Stomach (tissue), 4 donors: Measurements from ENCODE around the gene ERG.

Experiments
- POLR2A ChIP-seq, 4 donors: fragments of 450-650 bp; IDR thresholded peaks; one replicate each; pipeline ENCODE4 v1.6.1; 2016; ENCODE audit warnings: antibody characterized with exemption in 4 of 4, control low read depth in 2 of 4, mild to moderate bottlenecking in 1 of 4, moderate library complexity in 1 of 4
- POLR2AphosphoS5 ChIP-seq, 3 donors: sonication (generic); formaldehyde crosslinking; IDR thresholded peaks; one replicate each; pipeline ENCODE4 v1.6.1; 2016; ENCODE audit warnings: antibody characterized with exemption in 3 of 3
- TF ChIP-seq, protein P1 (sequence below), 7 experiments: fragments of 450-650 bp in 4 of 7; fragments of 200-600 bp in 3 of 7; sonication (generic) in 3 of 7; IDR thresholded peaks; one replicate each; pipeline ENCODE4 v1.5.1; 2016 to 2019; ENCODE audit warnings: antibody characterized with exemption in 7 of 7, control low read depth in 2 of 7, mild to moderate bottlenecking in 1 of 7

GRCh38 chr21:38438462-38438893 lies 59.8 kb downstream of the ERG start:
- TF ChIP-seq POLR2AphosphoS5 (IDR thresholded peaks at IDR 0.05) (no peak), POLR2A (IDR thresholded peaks at IDR 0.05) (no peak)
- TF ChIP-seq, protein P1, sequence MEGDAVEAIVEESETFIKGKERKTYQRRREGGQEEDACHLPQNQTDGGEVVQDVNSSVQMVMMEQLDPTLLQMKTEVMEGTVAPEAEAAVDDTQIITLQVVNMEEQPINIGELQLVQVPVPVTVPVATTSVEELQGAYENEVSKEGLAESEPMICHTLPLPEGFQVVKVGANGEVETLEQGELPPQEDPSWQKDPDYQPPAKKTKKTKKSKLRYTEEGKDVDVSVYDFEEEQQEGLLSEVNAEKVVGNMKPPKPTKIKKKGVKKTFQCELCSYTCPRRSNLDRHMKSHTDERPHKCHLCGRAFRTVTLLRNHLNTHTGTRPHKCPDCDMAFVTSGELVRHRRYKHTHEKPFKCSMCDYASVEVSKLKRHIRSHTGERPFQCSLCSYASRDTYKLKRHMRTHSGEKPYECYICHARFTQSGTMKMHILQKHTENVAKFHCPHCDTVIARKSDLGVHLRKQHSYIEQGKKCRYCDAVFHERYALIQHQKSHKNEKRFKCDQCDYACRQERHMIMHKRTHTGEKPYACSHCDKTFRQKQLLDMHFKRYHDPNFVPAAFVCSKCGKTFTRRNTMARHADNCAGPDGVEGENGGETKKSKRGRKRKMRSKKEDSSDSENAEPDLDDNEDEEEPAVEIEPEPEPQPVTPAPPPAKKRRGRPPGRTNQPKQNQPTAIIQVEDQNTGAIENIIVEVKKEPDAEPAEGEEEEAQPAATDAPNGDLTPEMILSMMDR (IDR thresholded peaks at IDR 0.05), result no peak
